GM12878 (cell line): ENCODE results near the gene FBXW8.

Experiments used
- CBFB ChIP-seq: IDR thresholded peaks from 2 replicates; pipeline ENCODE4 v1.6.1; 2016; ENCODE audit warnings: antibody characterized with exemption, low read depth
- ESRRA ChIP-seq: IDR thresholded peaks from 2 replicates; pipeline ENCODE4 v1.6.1; 2012; ENCODE audit warnings: mild to moderate bottlenecking, low read length, improper control_type of control experiment
- MEF2B ChIP-seq: fragments of 450-650 bp; IDR thresholded peaks from 2 replicates; pipeline ENCODE4 v1.6.1; 2018; ENCODE audit warnings: mild to moderate bottlenecking, moderate library complexity; ENCODE audit not compliant: partially characterized antibody, poor library complexity, severe bottlenecking
- PAX5 ChIP-seq: IDR thresholded peaks from 2 replicates; pipeline ENCODE4 v1.6.1; 2011; ENCODE audit warnings: low read depth, low read length, borderline replicate concordance
- POLR2A ChIP-seq: IDR thresholded peaks from 2 replicates; pipeline ENCODE4 v1.6.1; 2011; ENCODE audit warnings: low read depth, mild to moderate bottlenecking, low read length
- POLR2AphosphoS5 ChIP-seq: IDR thresholded peaks from 2 replicates; pipeline ENCODE4 v1.6.1; 2011; ENCODE audit warnings: mild to moderate bottlenecking, low read length, inconsistent platforms
- TBL1XR1 ChIP-seq: IDR thresholded peaks from 2 replicates; pipeline ENCODE4 v1.6.1; 2012; ENCODE audit warnings: low read depth, low read length, improper control_type of control experiment
- ZNF24 ChIP-seq: fragments of 450-650 bp; IDR thresholded peaks from 2 replicates; pipeline ENCODE4 v1.6.1; 2017; ENCODE audit warnings: antibody characterized with exemption, mild to moderate bottlenecking
- TF ChIP-seq, protein P1 (sequence below): fragments of 450-650 bp; IDR thresholded peaks from 2 replicates; pipeline ENCODE4 v1.6.1; 2016; ENCODE audit warnings: mild to moderate bottlenecking, moderate library complexity, borderline replicate concordance

DNA sequence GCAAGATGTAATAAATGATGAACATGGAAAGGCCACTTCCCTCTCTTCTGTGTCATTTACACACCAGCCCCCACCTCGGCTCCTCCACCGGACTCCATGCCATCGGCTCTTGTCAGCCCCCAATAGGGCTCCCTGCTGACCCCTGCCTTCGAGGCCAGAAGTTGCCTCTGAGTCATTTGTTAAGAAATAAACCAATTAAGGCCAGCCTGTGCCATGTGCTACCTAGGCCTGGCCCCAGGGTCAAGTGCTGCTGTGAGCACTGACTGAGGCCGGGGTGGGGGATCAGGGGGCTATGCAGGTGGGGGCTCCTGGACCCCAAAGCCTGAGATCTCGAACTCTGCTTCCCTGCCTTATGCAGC is 135.2 kb downstream of the FBXW8 start:
- TF ChIP-seq ESRRA (no peak), POLR2A (no peak), PAX5 (no peak), ZNF24 (no peak), CBFB (no peak), TBL1XR1 (no peak), POLR2AphosphoS5 (no peak), MEF2B (no peak)
- TF ChIP-seq, protein P1, sequence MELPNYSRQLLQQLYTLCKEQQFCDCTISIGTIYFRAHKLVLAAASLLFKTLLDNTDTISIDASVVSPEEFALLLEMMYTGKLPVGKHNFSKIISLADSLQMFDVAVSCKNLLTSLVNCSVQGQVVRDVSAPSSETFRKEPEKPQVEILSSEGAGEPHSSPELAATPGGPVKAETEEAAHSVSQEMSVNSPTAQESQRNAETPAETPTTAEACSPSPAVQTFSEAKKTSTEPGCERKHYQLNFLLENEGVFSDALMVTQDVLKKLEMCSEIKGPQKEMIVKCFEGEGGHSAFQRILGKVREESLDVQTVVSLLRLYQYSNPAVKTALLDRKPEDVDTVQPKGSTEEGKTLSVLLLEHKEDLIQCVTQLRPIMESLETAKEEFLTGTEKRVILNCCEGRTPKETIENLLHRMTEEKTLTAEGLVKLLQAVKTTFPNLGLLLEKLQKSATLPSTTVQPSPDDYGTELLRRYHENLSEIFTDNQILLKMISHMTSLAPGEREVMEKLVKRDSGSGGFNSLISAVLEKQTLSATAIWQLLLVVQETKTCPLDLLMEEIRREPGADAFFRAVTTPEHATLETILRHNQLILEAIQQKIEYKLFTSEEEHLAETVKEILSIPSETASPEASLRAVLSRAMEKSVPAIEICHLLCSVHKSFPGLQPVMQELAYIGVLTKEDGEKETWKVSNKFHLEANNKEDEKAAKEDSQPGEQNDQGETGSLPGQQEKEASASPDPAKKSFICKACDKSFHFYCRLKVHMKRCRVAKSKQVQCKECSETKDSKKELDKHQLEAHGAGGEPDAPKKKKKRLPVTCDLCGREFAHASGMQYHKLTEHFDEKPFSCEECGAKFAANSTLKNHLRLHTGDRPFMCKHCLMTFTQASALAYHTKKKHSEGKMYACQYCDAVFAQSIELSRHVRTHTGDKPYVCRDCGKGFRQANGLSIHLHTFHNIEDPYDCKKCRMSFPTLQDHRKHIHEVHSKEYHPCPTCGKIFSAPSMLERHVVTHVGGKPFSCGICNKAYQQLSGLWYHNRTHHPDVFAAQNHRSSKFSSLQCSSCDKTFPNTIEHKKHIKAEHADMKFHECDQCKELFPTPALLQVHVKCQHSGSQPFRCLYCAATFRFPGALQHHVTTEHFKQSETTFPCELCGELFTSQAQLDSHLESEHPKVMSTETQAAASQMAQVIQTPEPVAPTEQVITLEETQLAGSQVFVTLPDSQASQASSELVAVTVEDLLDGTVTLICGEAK, result no peak
